ENCODE measurements around the gene CDH4. TPM values are rescaled to one million over a fixed set of nuclear protein-coding genes. Genes with fewer than 3 reads are reported as not detected.

Gene CDH4
- total RNA-seq, 2 donors from 2014 or later, result not detected

DNA sequence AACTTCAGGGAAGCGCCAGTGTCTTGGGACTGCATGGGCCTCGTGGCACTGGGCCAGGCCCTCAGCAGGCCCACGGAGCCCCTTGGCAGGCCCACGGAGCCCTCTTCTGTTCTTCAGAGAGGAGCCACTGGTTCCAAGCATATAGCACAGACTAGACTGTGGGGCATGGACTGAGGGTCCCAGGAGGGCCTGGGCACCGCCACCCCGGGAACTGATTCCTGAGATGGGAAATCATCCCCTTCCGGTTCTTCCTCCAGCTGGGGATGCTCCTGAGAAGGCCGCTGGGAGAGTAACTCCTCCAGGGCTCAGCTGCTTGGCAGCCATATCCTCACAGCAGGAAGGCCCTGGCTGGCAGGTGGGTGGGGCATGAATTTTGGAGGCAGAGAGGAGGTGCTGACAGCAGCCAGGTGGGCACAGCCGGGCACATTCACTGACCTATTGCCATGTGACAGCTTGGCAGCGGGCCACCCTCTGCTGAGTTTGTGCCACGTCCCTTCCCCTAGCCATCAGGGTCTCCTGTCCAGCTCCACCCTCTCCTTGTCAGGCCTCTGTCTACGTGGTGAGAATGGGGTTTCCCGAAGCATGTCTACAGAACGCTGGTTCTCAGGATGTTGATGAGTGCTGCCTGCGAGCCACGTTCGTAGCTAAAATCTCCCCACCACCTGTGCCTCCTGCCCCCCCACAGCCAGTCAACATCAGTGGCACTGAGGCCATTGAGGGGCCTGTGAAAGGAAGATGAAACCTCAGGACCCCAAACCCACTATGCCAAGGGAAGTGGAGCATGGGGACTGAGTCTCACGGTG is 661.6 kb downstream of the CDH4 start:
- Histone ChIP-seq H3K4me1 (ENCODE audit: control insufficient read depth in 1 of 2, low read depth in 2 of 2) (no peaks in the 10 kb centered on the region), H3K27ac (no peak overlapping the region), H3K9me3 (no peaks in the 10 kb centered on the region), H3K36me3 (no peaks in the 10 kb centered on the region), H3K27me3 (replicated peaks; ENCODE audit: insufficient read depth) (no peaks in the 10 kb centered on the region), H3K4me3 (no peak overlapping the region)
- TF ChIP-seq, protein P1, sequence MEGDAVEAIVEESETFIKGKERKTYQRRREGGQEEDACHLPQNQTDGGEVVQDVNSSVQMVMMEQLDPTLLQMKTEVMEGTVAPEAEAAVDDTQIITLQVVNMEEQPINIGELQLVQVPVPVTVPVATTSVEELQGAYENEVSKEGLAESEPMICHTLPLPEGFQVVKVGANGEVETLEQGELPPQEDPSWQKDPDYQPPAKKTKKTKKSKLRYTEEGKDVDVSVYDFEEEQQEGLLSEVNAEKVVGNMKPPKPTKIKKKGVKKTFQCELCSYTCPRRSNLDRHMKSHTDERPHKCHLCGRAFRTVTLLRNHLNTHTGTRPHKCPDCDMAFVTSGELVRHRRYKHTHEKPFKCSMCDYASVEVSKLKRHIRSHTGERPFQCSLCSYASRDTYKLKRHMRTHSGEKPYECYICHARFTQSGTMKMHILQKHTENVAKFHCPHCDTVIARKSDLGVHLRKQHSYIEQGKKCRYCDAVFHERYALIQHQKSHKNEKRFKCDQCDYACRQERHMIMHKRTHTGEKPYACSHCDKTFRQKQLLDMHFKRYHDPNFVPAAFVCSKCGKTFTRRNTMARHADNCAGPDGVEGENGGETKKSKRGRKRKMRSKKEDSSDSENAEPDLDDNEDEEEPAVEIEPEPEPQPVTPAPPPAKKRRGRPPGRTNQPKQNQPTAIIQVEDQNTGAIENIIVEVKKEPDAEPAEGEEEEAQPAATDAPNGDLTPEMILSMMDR (IDR thresholded peaks at IDR 0.05), result no peak
- DNase-seq (ENCODE audit: low spot score), result no peak
- ATAC-seq (ENCODE audit: insufficient number of reproducible peaks, low FRiP score, low read depth), result no peak

DNA sequence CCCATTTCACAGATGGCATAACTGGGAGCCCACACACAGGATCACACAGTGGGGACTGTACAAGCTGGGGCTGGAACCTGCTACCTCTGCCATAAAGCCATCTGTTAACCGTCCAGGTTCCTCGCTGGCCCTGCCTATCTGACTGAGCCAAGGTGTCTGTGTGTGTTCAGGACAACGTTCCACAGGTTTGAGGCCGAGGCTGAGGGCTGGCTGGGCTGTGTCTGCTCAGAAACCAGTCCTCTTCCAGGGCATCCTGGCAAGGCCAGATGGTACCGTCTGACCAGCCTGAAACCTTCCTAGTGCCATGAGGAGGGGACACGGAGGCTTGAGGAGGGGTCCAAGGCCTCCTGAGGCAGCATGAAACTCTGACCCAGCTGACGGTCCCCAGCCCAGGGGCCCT is 663.0 kb downstream of the CDH4 start:
- Histone ChIP-seq H3K27me3 (replicated peaks; ENCODE audit: insufficient read depth) (no peaks in the 10 kb centered on the region), H3K36me3 (no peaks in the 10 kb centered on the region), H3K9me3 (no peaks in the 10 kb centered on the region), H3K27ac (no peak overlapping the region), H3K4me3 (no peak overlapping the region), H3K4me1 (ENCODE audit: control insufficient read depth in 1 of 2, low read depth in 2 of 2) (no peaks in the 10 kb centered on the region)
- DNase-seq (ENCODE audit: low spot score), result no peak
- ATAC-seq (ENCODE audit: insufficient number of reproducible peaks, low FRiP score, low read depth), result no peak
- TF ChIP-seq, protein P1 (IDR thresholded peaks at IDR 0.05), result no peak

DNA sequence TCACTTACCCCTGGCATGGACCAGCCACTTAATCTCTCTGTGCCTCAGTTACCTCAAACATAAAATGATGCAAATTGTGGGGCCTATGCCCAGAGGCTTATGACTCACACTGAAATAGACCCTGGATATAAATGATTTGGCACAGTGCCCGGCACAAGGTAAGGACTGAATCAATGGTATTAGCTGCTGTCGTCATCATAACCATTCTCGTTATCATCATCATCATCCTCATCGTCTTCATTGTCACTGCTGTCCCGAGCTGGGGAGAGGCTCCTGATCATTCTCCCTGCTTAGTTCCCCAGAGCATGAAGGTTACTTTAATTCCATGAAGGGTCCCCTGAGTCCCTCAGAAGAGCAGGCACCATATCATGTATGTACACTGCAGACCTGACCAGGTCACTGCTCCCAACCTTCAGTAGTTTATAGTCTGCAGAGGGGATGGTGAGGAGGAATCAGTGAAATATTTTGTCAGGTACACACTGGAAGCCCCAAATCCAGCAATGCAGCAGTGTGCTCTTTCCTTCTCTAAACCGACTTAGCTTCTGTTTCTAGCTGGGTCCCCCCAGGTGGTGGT is 664.3 kb downstream of the CDH4 start:
- DNase-seq (ENCODE audit: low spot score) (no peak), ATAC-seq (ENCODE audit: insufficient number of reproducible peaks, low FRiP score, low read depth) (no peak)
- Histone ChIP-seq H3K4me3 (no peak overlapping the region), H3K36me3 (no peaks in the 10 kb centered on the region), H3K27me3 (replicated peaks; ENCODE audit: insufficient read depth) (no peaks in the 10 kb centered on the region), H3K4me1 (ENCODE audit: control insufficient read depth in 1 of 2, low read depth in 2 of 2) (no peaks in the 10 kb centered on the region), H3K9me3 (no peaks in the 10 kb centered on the region), H3K27ac (no peak overlapping the region)
- TF ChIP-seq, protein P1 (IDR thresholded peaks at IDR 0.05), result no peak

GRCh38 chr20:61917474-61918145 is 665.5 kb downstream of the CDH4 start:
- no peak overlapping the region for H3K27ac ChIP-seq
- ATAC-seq (ENCODE audit: insufficient number of reproducible peaks, low FRiP score, low read depth), result no peak
- no peaks in the 10 kb centered on the region for H3K9me3 ChIP-seq
- no peaks in the 10 kb centered on the region for H3K4me1 ChIP-seq (ENCODE audit: control insufficient read depth in 1 of 2, low read depth in 2 of 2)
- no peaks in the 10 kb centered on the region for H3K27me3 ChIP-seq (replicated peaks; ENCODE audit: insufficient read depth)
- no peak for DNase-seq (ENCODE audit: low spot score)
- no peak overlapping the region for H3K4me3 ChIP-seq
- TF ChIP-seq, protein P1 (IDR thresholded peaks at IDR 0.05), result no peak
- H3K36me3 ChIP-seq, result no peaks in the 10 kb centered on the region

- no peak for DNase-seq (ENCODE audit: low spot score)
- H3K36me3 ChIP-seq, result no peaks in the 10 kb centered on the region
- H3K27ac ChIP-seq, result no peak overlapping the region
- H3K4me3 ChIP-seq, result no peak overlapping the region
- ATAC-seq (ENCODE audit: insufficient number of reproducible peaks, low FRiP score, low read depth), result no peak
- no peaks in the 10 kb centered on the region for H3K27me3 ChIP-seq (replicated peaks; ENCODE audit: insufficient read depth)
- no peaks in the 10 kb centered on the region for H3K4me1 ChIP-seq (ENCODE audit: control insufficient read depth in 1 of 2, low read depth in 2 of 2)
- no peaks in the 10 kb centered on the region for H3K9me3 ChIP-seq
- TF ChIP-seq, protein P1 (IDR thresholded peaks at IDR 0.05), result no peak
These were observed 666.5 kb downstream of the CDH4 start for GRCh38 chr20:61918548-61918947.
